Endothelial cell of umbilical vein (primary cell): ENCODE measurements around the gene PI4KA. TPM values are rescaled to one million over a fixed set of nuclear protein-coding genes. Genes with fewer than 3 reads are reported as not detected.
"Not testable (repeated sequence)": the region's sequence is repeated elsewhere in the genome, so short reads cannot be mapped to it uniquely, and the experiment has no call there.

ENCODE experiments used
- BruUV-seq: library from RNA; stranded (reverse); fragments of 400-500 nt; replicated peaks from 2 replicates; lab custom pipeline; 2021; lab: Mats Ljungman, UMichigan
- CTCF ChIA-PET: fragments of 300-600, 350-600 bp; sonication (Branson Sonifier 250); formaldehyde crosslinking; loops from one replicate; lab custom pipeline; 2021; ENCODE audit warnings: antibody characterized with exemption, inconsistent platforms; lab: Charles Lee
- POLR2A ChIA-PET: fragments of 300-600, 350-600 bp; sonication (Branson Sonifier 250); formaldehyde crosslinking; loops from one replicate; lab custom pipeline; 2021; ENCODE audit warnings: antibody characterized with exemption, inconsistent platforms; lab: Charles Lee
- DNase-seq: peaks from one replicate; pipeline ENCODE4 v3.0.0-alpha.2; 2011; ENCODE audit warnings: low read depth, low spot score
- FAIRE-seq: peaks from 2 replicates; lab custom pipeline; 2011; peaks lifted over from hg19 to GRCh38; lab: Jason Lieb, UNC
- H2AFZ ChIP-seq: 2 replicates; pipeline ENCODE4 v1.6.0; 2012; ENCODE audit warnings: low read depth, low read length, control low read depth, inconsistent platforms
- H3K27ac ChIP-seq: 2 replicates; pipeline ENCODE4 v1.5.1; 2011; ENCODE audit warnings: low read depth, mild to moderate bottlenecking, control low read depth, low read length, moderate library complexity; ENCODE audit not compliant: insufficient read depth
- H3K27me3 ChIP-seq, 2 experiments: 2 replicates each; pipeline versions ENCODE4 v1.6.0 to v1.6.1; 2011; ENCODE audit warnings: low read length in 2 of 2, mixed read lengths in 1 of 2; ENCODE audit not compliant: control insufficient read depth in 2 of 2, insufficient read depth in 2 of 2
- H3K36me3 ChIP-seq, 2 experiments: 2 replicates in 1 of 2; 3 replicates in 1 of 2; pipeline ENCODE4 v1.5.1; 2011; ENCODE audit warnings: low read length in 2 of 2, mild to moderate bottlenecking in 1 of 2, moderate library complexity in 1 of 2; ENCODE audit not compliant: control insufficient read depth in 2 of 2, insufficient read depth in 2 of 2; ENCODE audit errors: extremely low read depth in 1 of 2
- H3K4me1 ChIP-seq: 3 replicates; pipeline ENCODE4 v1.5.1; 2011; ENCODE audit warnings: mild to moderate bottlenecking, low read length; ENCODE audit not compliant: control insufficient read depth, insufficient read depth; ENCODE audit errors: extremely low read depth
- H3K4me2 ChIP-seq: 2 replicates; pipeline ENCODE4 v1.6.1; 2011; ENCODE audit warnings: low read length, control low read depth, mixed read lengths; ENCODE audit not compliant: insufficient read depth
- H3K4me3 ChIP-seq, 3 experiments: fragments of 200-600 bp in 1 of 3; sonication (generic), shearing (Covaris generic) in 1 of 3; replicated peaks in 1 of 3; 2 replicates each; pipeline ENCODE4 v1.5.1; 2011 to 2016; ENCODE audit warnings: control low read depth in 3 of 3, low read length in 3 of 3, mild to moderate bottlenecking in 2 of 3, inconsistent platforms in 1 of 3, low read depth in 1 of 3, moderate library complexity in 1 of 3; ENCODE audit not compliant: insufficient read depth in 1 of 3
- H3K79me2 ChIP-seq: 2 replicates; pipeline ENCODE4 v1.6.0; 2012; ENCODE audit warnings: low read length, inconsistent platforms; ENCODE audit not compliant: control insufficient read depth, insufficient read depth
- H3K9ac ChIP-seq: replicated peaks from 2 replicates; pipeline ENCODE3; 2011; ENCODE audit warnings: low read length, control low read depth; ENCODE audit not compliant: insufficient read depth; ENCODE audit errors: extremely low read depth
- H3K9me1 ChIP-seq: replicated peaks from 3 replicates; pipeline ENCODE4 v1.6.0; 2011; ENCODE audit warnings: mild to moderate bottlenecking, low read length; ENCODE audit not compliant: control insufficient read depth, insufficient read depth; ENCODE audit errors: extremely low read depth
- H3K9me3 ChIP-seq: replicated peaks from 2 replicates; pipeline ENCODE4 v1.5.1; 2012; ENCODE audit warnings: low read length, inconsistent platforms; ENCODE audit not compliant: control insufficient read depth, insufficient read depth
- H4K20me1 ChIP-seq: replicated peaks from 2 replicates; pipeline ENCODE3; 2011; ENCODE audit warnings: mild to moderate bottlenecking, low read length; ENCODE audit not compliant: control insufficient read depth, insufficient read depth; ENCODE audit errors: extremely low read depth
- dilution Hi-C: fragments of 300-500 bp; cut with MboI; formaldehyde crosslinking; loops from one replicate; pipeline ENCODE4 v1.15.0; 2019; ENCODE audit warnings: low sequenced_read_pairs; ENCODE audit not compliant: extremely low pct_ligation_motif_present
- intact Hi-C: fragments of 100-400 bp; cut with micrococcal nuclease; formaldehyde crosslinking; loops from one replicate; pipeline ENCODE4 v1.10.0; 2022
- polyA plus RNA-seq, 4 experiments: library from polyadenylated mRNA; depleted of rRNA in 3 of 4; stranded (reverse) in 3 of 4; unstranded in 1 of 4; fragments of >200 nt; gene quantifications; 2 replicates each; pipeline versions ENCODE4 v1.2.1 to v1.2.3, GENCODE V29; 2011 to 2012; ENCODE audit warnings: missing spikeins in 1 of 4
- total RNA-seq: library from RNA; stranded (reverse); gene quantifications from 2 replicates; pipeline ENCODE4 v1.2.3, GENCODE V29; 2021

PI4KA gene
- total and polyA plus RNA-seq, 2 donors (not counting 3 experiments of a cell fraction or from before 2014, with no cell fraction given): 28.9 to 56.4 TPM

GRCh38 chr22:20669884-20670283, 188.7 kb downstream of the PI4KA start:
- DNase-seq, FAIRE-seq, H3K4me1 ChIP-seq, POLR2A ChIA-PET, H3K4me3 ChIP-seq, H3K9ac ChIP-seq, H3K36me3 ChIP-seq, H3K9me1 ChIP-seq, H3K4me2 ChIP-seq, H3K9me3 ChIP-seq, dilution Hi-C loops, H4K20me1 ChIP-seq, intact Hi-C loops, H3K79me2 ChIP-seq, CTCF ChIA-PET, H3K27ac ChIP-seq, BruUV-seq, H2AFZ ChIP-seq: not testable (repeated sequence)
- H3K27me3 ChIP-seq: peaks cover 5 to 37% of the 10 kb centered on the region in 2 experiments

- CTCF ChIA-PET, BruUV-seq: not testable (repeated sequence)
These were observed 189.1 kb downstream of the PI4KA start for GRCh38 chr22:20669471-20669870.

DNA sequence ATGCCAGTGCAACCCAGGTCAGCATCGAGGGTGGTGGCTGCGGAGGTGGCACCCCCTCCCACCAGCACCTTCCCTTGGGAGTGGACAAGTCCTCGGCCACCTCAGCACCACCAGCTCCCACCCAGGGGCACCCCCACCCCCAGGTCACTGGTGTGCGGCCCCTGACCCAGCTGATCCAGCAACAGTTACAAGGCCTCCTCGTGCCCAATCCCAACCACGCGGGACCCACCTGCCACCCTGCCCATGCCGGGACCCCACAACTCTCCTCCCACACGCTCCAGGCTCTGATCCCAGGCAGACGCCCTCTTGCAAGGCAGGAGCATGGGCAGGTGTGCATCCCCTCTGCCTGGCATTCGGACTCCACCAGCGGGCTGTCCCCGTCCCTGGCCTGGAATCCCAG, 189.8 kb downstream of the PI4KA start:
- intact Hi-C loops, dilution Hi-C loops, BruUV-seq: not testable (repeated sequence)

More at GRCh38 chr22:20669471-20669870, 189.1 kb downstream of the PI4KA start:
- H3K9ac ChIP-seq, H3K4me2 ChIP-seq, H3K4me3 ChIP-seq, H2AFZ ChIP-seq, H3K9me3 ChIP-seq, POLR2A ChIA-PET, dilution Hi-C loops, DNase-seq, H3K9me1 ChIP-seq, H3K27ac ChIP-seq, FAIRE-seq, H3K79me2 ChIP-seq, H3K36me3 ChIP-seq, intact Hi-C loops, H4K20me1 ChIP-seq, H3K4me1 ChIP-seq: not testable (repeated sequence)
- peaks cover 5 to 36% of the 10 kb centered on the region in 2 experiments for H3K27me3 ChIP-seq

GRCh38 chr22:20668226-20668625, 190.4 kb downstream of the PI4KA start:
- H3K27ac ChIP-seq, H3K36me3 ChIP-seq, POLR2A ChIA-PET, CTCF ChIA-PET, dilution Hi-C loops, H3K9me3 ChIP-seq, intact Hi-C loops, DNase-seq, H4K20me1 ChIP-seq, H3K4me2 ChIP-seq, H3K4me1 ChIP-seq, BruUV-seq, H2AFZ ChIP-seq, H3K4me3 ChIP-seq, H3K9ac ChIP-seq, H3K9me1 ChIP-seq, H3K79me2 ChIP-seq, FAIRE-seq: not testable (repeated sequence)
- H3K27me3 ChIP-seq: peaks cover 4 to 24% of the 10 kb centered on the region in 2 experiments

More for the DNA sequence above, 189.8 kb downstream of the PI4KA start:
- H3K36me3 ChIP-seq, H3K79me2 ChIP-seq, H3K27ac ChIP-seq, H3K9ac ChIP-seq, POLR2A ChIA-PET, H3K4me2 ChIP-seq, FAIRE-seq, H3K4me1 ChIP-seq, H4K20me1 ChIP-seq, H3K9me3 ChIP-seq, H3K4me3 ChIP-seq, DNase-seq, H2AFZ ChIP-seq, H3K9me1 ChIP-seq, CTCF ChIA-PET: not testable (repeated sequence)
- peaks cover 4 to 29% of the 10 kb centered on the region in 2 experiments for H3K27me3 ChIP-seq
